Endothelial cell of umbilical vein (primary cell): ENCODE results near the gene RENBP. TPM values are rescaled to one million over a fixed set of nuclear protein-coding genes. Genes with fewer than 3 reads are reported as not detected.

Source experiments
- BruUV-seq: library from RNA; stranded (reverse); fragments of 400-500 nt; replicated peaks from 2 replicates; lab custom pipeline; 2021; lab: Mats Ljungman, UMichigan
- CTCF ChIA-PET: fragments of 300-600, 350-600 bp; sonication (Branson Sonifier 250); formaldehyde crosslinking; loops from one replicate; lab custom pipeline; 2021; ENCODE audit warnings: antibody characterized with exemption, inconsistent platforms; lab: Charles Lee
- POLR2A ChIA-PET: fragments of 300-600, 350-600 bp; sonication (Branson Sonifier 250); formaldehyde crosslinking; loops from one replicate; lab custom pipeline; 2021; ENCODE audit warnings: antibody characterized with exemption, inconsistent platforms; lab: Charles Lee
- DNase-seq: peaks from one replicate; pipeline ENCODE4 v3.0.0-alpha.2; 2011; ENCODE audit warnings: low read depth, low spot score
- FAIRE-seq: peaks from 2 replicates; lab custom pipeline; 2011; peaks lifted over from hg19 to GRCh38; lab: Jason Lieb, UNC
- H2AFZ ChIP-seq: 2 replicates; pipeline ENCODE4 v1.6.0; 2012; ENCODE audit warnings: low read depth, low read length, control low read depth, inconsistent platforms
- H3K27ac ChIP-seq: 2 replicates; pipeline ENCODE4 v1.5.1; 2011; ENCODE audit warnings: low read depth, mild to moderate bottlenecking, control low read depth, low read length, moderate library complexity; ENCODE audit not compliant: insufficient read depth
- H3K27me3 ChIP-seq, 2 experiments: 2 replicates each; pipeline versions ENCODE4 v1.6.0 to v1.6.1; 2011; ENCODE audit warnings: low read length in 2 of 2, mixed read lengths in 1 of 2; ENCODE audit not compliant: control insufficient read depth in 2 of 2, insufficient read depth in 2 of 2
- H3K36me3 ChIP-seq, 2 experiments: 2 replicates in 1 of 2; 3 replicates in 1 of 2; pipeline ENCODE4 v1.5.1; 2011; ENCODE audit warnings: low read length in 2 of 2, mild to moderate bottlenecking in 1 of 2, moderate library complexity in 1 of 2; ENCODE audit not compliant: control insufficient read depth in 2 of 2, insufficient read depth in 2 of 2; ENCODE audit errors: extremely low read depth in 1 of 2
- H3K4me1 ChIP-seq: 3 replicates; pipeline ENCODE4 v1.5.1; 2011; ENCODE audit warnings: mild to moderate bottlenecking, low read length; ENCODE audit not compliant: control insufficient read depth, insufficient read depth; ENCODE audit errors: extremely low read depth
- H3K4me2 ChIP-seq: 2 replicates; pipeline ENCODE4 v1.6.1; 2011; ENCODE audit warnings: low read length, control low read depth, mixed read lengths; ENCODE audit not compliant: insufficient read depth
- H3K4me3 ChIP-seq, 3 experiments: fragments of 200-600 bp in 1 of 3; sonication (generic), shearing (Covaris generic) in 1 of 3; replicated peaks in 1 of 3; 2 replicates each; pipeline ENCODE4 v1.5.1; 2011 to 2016; ENCODE audit warnings: control low read depth in 3 of 3, low read length in 3 of 3, mild to moderate bottlenecking in 2 of 3, inconsistent platforms in 1 of 3, low read depth in 1 of 3, moderate library complexity in 1 of 3; ENCODE audit not compliant: insufficient read depth in 1 of 3
- H3K79me2 ChIP-seq: 2 replicates; pipeline ENCODE4 v1.6.0; 2012; ENCODE audit warnings: low read length, inconsistent platforms; ENCODE audit not compliant: control insufficient read depth, insufficient read depth
- H3K9ac ChIP-seq: replicated peaks from 2 replicates; pipeline ENCODE3; 2011; ENCODE audit warnings: low read length, control low read depth; ENCODE audit not compliant: insufficient read depth; ENCODE audit errors: extremely low read depth
- H3K9me1 ChIP-seq: replicated peaks from 3 replicates; pipeline ENCODE4 v1.6.0; 2011; ENCODE audit warnings: mild to moderate bottlenecking, low read length; ENCODE audit not compliant: control insufficient read depth, insufficient read depth; ENCODE audit errors: extremely low read depth
- H3K9me3 ChIP-seq: replicated peaks from 2 replicates; pipeline ENCODE4 v1.5.1; 2012; ENCODE audit warnings: low read length, inconsistent platforms; ENCODE audit not compliant: control insufficient read depth, insufficient read depth
- H4K20me1 ChIP-seq: replicated peaks from 2 replicates; pipeline ENCODE3; 2011; ENCODE audit warnings: mild to moderate bottlenecking, low read length; ENCODE audit not compliant: control insufficient read depth, insufficient read depth; ENCODE audit errors: extremely low read depth
- CTCF ChIP-seq, 2 donors: IDR thresholded peaks; 1 replicate in 1 of 2; 2 replicates in 1 of 2; pipeline ENCODE4 v1.5.1; 2011; ENCODE audit warnings: low read length in 2 of 2, mild to moderate bottlenecking in 2 of 2, moderate library complexity in 2 of 2, control low read depth in 1 of 2, inconsistent platforms in 1 of 2, low read depth in 1 of 2; ENCODE audit not compliant: insufficient read depth in 1 of 2; ENCODE audit errors: extremely low read depth in 1 of 2
- EZH2 ChIP-seq: IDR thresholded peaks from 2 replicates; pipeline ENCODE4 v1.6.1; 2012; ENCODE audit warnings: borderline replicate concordance, low read depth, mild to moderate bottlenecking, moderate library complexity, low read length, inconsistent platforms; ENCODE audit not compliant: severe bottlenecking
- FOS ChIP-seq: IDR thresholded peaks from 2 replicates; pipeline ENCODE4 v1.6.1; 2011; ENCODE audit warnings: mild to moderate bottlenecking, low read length, moderate library complexity, borderline replicate concordance; ENCODE audit not compliant: insufficient read depth
- GATA2 ChIP-seq: IDR thresholded peaks from 2 replicates; pipeline ENCODE4 v1.7.0; 2011; ENCODE audit warnings: low read depth, mild to moderate bottlenecking, moderate library complexity, mixed read lengths, low read length; ENCODE audit not compliant: insufficient read length, insufficient read depth
- JUN ChIP-seq: IDR thresholded peaks from 2 replicates; pipeline ENCODE4 v1.6.1; 2011; ENCODE audit warnings: borderline replicate concordance, low read depth; ENCODE audit not compliant: insufficient read length, insufficient read depth
- MAX ChIP-seq: IDR thresholded peaks from 2 replicates; pipeline ENCODE4 v1.6.1; 2011; ENCODE audit not compliant: insufficient read depth, insufficient read length
- MYC ChIP-seq: IDR thresholded peaks from one replicate; pipeline ENCODE4 v1.6.1; 2011; ENCODE audit warnings: mild to moderate bottlenecking, low read depth, low read length
- POLR2A ChIP-seq: IDR thresholded peaks from 2 replicates; pipeline ENCODE4 v1.6.1; 2012; ENCODE audit warnings: low read depth, mild to moderate bottlenecking, control low read depth, low read length
- POLR2AphosphoS5 ChIP-seq: IDR thresholded peaks from 2 replicates; pipeline ENCODE4 v1.6.1; 2012; ENCODE audit warnings: low read depth, mild to moderate bottlenecking, control low read depth, low read length, moderate library complexity; ENCODE audit not compliant: insufficient read depth
- dilution Hi-C: fragments of 300-500 bp; cut with MboI; formaldehyde crosslinking; loops from one replicate; pipeline ENCODE4 v1.15.0; 2019; ENCODE audit warnings: low sequenced_read_pairs; ENCODE audit not compliant: extremely low pct_ligation_motif_present
- intact Hi-C: fragments of 100-400 bp; cut with micrococcal nuclease; formaldehyde crosslinking; loops from one replicate; pipeline ENCODE4 v1.10.0; 2022
- polyA plus RNA-seq, 4 experiments: library from polyadenylated mRNA; depleted of rRNA in 3 of 4; stranded (reverse) in 3 of 4; unstranded in 1 of 4; fragments of >200 nt; gene quantifications; 2 replicates each; pipeline versions ENCODE4 v1.2.1 to v1.2.3, GENCODE V29; 2011 to 2012; ENCODE audit warnings: missing spikeins in 1 of 4
- total RNA-seq: library from RNA; stranded (reverse); gene quantifications from 2 replicates; pipeline ENCODE4 v1.2.3, GENCODE V29; 2021

The RENBP gene
- total and polyA plus RNA-seq, 2 donors (not counting 3 experiments of a cell fraction or from before 2014, with no cell fraction given) = 8.0 to 16.0 TPM

- Histone ChIP-seq H3K4me3 (no peak overlapping the region), H3K79me2 (no peaks in the 10 kb centered on the region), H3K4me2 (no peak overlapping the region), H2AFZ (no peak overlapping the region), H3K27ac (no peak overlapping the region), H4K20me1 (no peaks in the 10 kb centered on the region), H3K9me3 (no peaks in the 10 kb centered on the region), H3K36me3 (no peaks in the 10 kb centered on the region), H3K9ac (no peak overlapping the region), H3K4me1 (no peaks in the 10 kb centered on the region), H3K27me3 (no peaks in the 10 kb centered on the region), H3K9me1 (no peaks in the 10 kb centered on the region)
- no TSS peak for BruUV-seq
- DNase-seq (no peak), FAIRE-seq (no peak)
- intact Hi-C loops (no loop called here), dilution Hi-C loops (no loop called here)
- POLR2A ChIA-PET = no interaction called here
- TF ChIP-seq MYC (no peak), POLR2A (no peak), CTCF (IDR thresholded peaks at IDR 0.05; ENCODE audit: extremely low read depth in 1 of 2, insufficient read depth in 1 of 2, low read depth in 1 of 2, low read length in 2 of 2) (no peak), MAX (no peak), FOS (no peak), GATA2 (no peak), POLR2AphosphoS5 (no peak), EZH2 (no peak), JUN (no peak)
- CTCF ChIA-PET = no interaction called here
Measured at GRCh38 chrX:153908219-153908860, 36.1 kb downstream of the RENBP start.
